ENCODE measurements around the gene ZFYVE26. TPM values are rescaled to one million over a fixed set of nuclear protein-coding genes. Genes with fewer than 3 reads are reported as not detected.

Gene ZFYVE26
- total RNA-seq, 1 experiment from 2014 or later: 13.2 TPM

DNA sequence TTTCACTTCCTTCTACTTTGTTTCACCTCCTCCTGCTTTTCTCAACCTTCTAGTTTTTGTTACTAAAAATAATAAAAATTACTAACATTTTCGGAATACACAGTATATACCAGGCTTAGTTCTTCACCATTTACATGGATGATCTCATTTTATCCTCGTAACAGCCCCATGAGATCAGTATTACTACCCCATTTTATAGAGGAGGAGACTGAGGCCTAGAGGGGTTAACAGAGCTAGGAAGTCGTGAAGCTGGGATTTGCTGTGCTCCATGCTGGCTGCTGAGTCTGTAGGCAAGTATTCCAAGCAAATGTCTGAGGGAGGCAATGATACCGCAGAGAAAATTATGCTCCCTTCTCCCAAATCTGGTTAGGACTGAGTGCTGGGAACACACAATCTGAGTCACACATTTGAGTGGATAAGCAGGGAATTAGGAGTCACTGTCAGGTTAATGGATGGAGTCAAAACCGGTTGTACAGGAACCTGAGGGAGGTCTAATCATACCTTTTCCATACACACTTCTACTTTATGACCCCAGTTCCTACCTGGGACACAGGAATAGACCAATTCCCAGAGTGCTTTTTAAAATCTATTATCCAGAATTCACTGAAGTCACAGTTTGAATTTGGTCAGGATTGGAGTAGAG lies 51.1 kb downstream of the ZFYVE26 start:
- H3K27ac ChIP-seq (ENCODE audit: low read depth, low read length): no peak overlapping the region
- peaks cover 0 to 5% of the 10 kb centered on the region in 2 experiments; a peak in 2 of 4 replicates for H3K36me3 ChIP-seq (ENCODE audit: control insufficient read depth in 1 of 2, insufficient read depth in 2 of 2, low read length in 2 of 2)
- H3K4me2 ChIP-seq (ENCODE audit: low read length): no peak overlapping the region

GRCh38 chr14:67764496-67764895 lies 51.9 kb downstream of the ZFYVE26 start:
- Histone ChIP-seq H4K20me1 (ENCODE audit: insufficient read depth) (no peaks in the 10 kb centered on the region), H3K36me3 (ENCODE audit: control insufficient read depth in 1 of 2, insufficient read depth in 2 of 2, low read length in 2 of 2) (peaks cover 0 to 5% of the 10 kb centered on the region in 2 experiments; a peak in 2 of 4 replicates), H3K9me3 (ENCODE audit: control insufficient read depth in 1 of 2, insufficient read depth in 1 of 2, low read depth in 1 of 2, low read length in 2 of 2) (no peaks in the 10 kb centered on the region), H3K9me2 (ENCODE audit: insufficient read depth) (no peaks in the 10 kb centered on the region), H3K4me1 (ENCODE audit: control insufficient read depth in 1 of 2, insufficient read depth in 2 of 2, low read length in 2 of 2) (no peaks in the 10 kb centered on the region), H3K4me2 (ENCODE audit: low read length) (no peak overlapping the region), H3K79me2 (ENCODE audit: insufficient read depth, low read length) (no peaks in the 10 kb centered on the region), H2AFZ (ENCODE audit: low read depth, low read length, poor library complexity, severe bottlenecking) (no peak overlapping the region), H3K27ac (ENCODE audit: low read depth, low read length) (no peak overlapping the region), H3K9ac (ENCODE audit: low read length) (no peak overlapping the region), H3K27me3 (ENCODE audit: insufficient read depth, low read length) (no peaks in the 10 kb centered on the region), H3K4me3 (replicated peaks in 1 of 2; ENCODE audit: low read depth in 1 of 2, low read length in 2 of 2) (no peak overlapping the region)
- DNase-seq (ENCODE audit: low read depth, low spot score) (no peak), ATAC-seq (no peak)
- intact Hi-C loops (cut with micrococcal nuclease): no loop called here
- ChIA-PET CTCF (no interaction called here), RAD21 (ENCODE audit: low non-redundant PET in 1 of 2, low total read pairs in 2 of 2, uncharacterized antibody in 2 of 2, unreplicated experiment in 2 of 2) (no interaction called here), POLR2A (no interaction called here)
- BruUV-seq (replicated peaks): no TSS peak
- TF ChIP-seq EGR1 (IDR thresholded peaks at IDR 0.05; ENCODE audit: low read depth) (no peak), FOSL1 (IDR thresholded peaks at IDR 0.05; ENCODE audit: low read depth) (no peak), POLR2A (IDR thresholded peaks at IDR 0.05; ENCODE audit: borderline replicate concordance, extremely low read depth, insufficient read depth, insufficient read length) (no peak), YY1 (IDR thresholded peaks at IDR 0.05; ENCODE audit: extremely low read depth, insufficient replicate concordance, low read depth, low read length) (no peak), ELF1 (IDR thresholded peaks at IDR 0.05; ENCODE audit: borderline replicate concordance, low read depth) (no peak), SP1 (IDR thresholded peaks at IDR 0.05; ENCODE audit: low read depth) (no peak), ZBTB33 (IDR thresholded peaks at IDR 0.05; ENCODE audit: extremely low read depth, insufficient replicate concordance, low read length) (no peak), CEBPB (IDR thresholded peaks at IDR 0.05; ENCODE audit: low read depth) (no peak), TCF7L2 (IDR thresholded peaks at IDR 0.05; ENCODE audit: borderline replicate concordance, extremely low read depth, insufficient read depth, insufficient read length) (no peak), EZH2phosphoT487 (IDR thresholded peaks at IDR 0.05; ENCODE audit: borderline replicate concordance) (no peak)
- TF ChIP-seq, protein P1, sequence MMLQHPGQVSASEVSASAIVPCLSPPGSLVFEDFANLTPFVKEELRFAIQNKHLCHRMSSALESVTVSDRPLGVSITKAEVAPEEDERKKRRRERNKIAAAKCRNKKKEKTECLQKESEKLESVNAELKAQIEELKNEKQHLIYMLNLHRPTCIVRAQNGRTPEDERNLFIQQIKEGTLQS (IDR thresholded peaks at IDR 0.05): no peak

More for the DNA sequence above, 51.1 kb downstream of the ZFYVE26 start:
- RAD21 ChIA-PET (ENCODE audit: low non-redundant PET in 1 of 2, low total read pairs in 2 of 2, uncharacterized antibody in 2 of 2, unreplicated experiment in 2 of 2): no interaction called here
- Histone ChIP-seq H3K4me1 (ENCODE audit: control insufficient read depth in 1 of 2, insufficient read depth in 2 of 2, low read length in 2 of 2) (no peaks in the 10 kb centered on the region), H3K9me2 (ENCODE audit: insufficient read depth) (no peaks in the 10 kb centered on the region), H4K20me1 (ENCODE audit: insufficient read depth) (no peaks in the 10 kb centered on the region), H3K9me3 (ENCODE audit: control insufficient read depth in 1 of 2, insufficient read depth in 1 of 2, low read depth in 1 of 2, low read length in 2 of 2) (no peaks in the 10 kb centered on the region), H2AFZ (ENCODE audit: low read depth, low read length, poor library complexity, severe bottlenecking) (no peak overlapping the region), H3K9ac (ENCODE audit: low read length) (no peak overlapping the region), H3K4me3 (replicated peaks in 1 of 2; ENCODE audit: low read depth in 1 of 2, low read length in 2 of 2) (no peak overlapping the region), H3K79me2 (ENCODE audit: insufficient read depth, low read length) (no peaks in the 10 kb centered on the region), H3K27me3 (ENCODE audit: insufficient read depth, low read length) (no peaks in the 10 kb centered on the region)
- TF ChIP-seq, protein P2, sequence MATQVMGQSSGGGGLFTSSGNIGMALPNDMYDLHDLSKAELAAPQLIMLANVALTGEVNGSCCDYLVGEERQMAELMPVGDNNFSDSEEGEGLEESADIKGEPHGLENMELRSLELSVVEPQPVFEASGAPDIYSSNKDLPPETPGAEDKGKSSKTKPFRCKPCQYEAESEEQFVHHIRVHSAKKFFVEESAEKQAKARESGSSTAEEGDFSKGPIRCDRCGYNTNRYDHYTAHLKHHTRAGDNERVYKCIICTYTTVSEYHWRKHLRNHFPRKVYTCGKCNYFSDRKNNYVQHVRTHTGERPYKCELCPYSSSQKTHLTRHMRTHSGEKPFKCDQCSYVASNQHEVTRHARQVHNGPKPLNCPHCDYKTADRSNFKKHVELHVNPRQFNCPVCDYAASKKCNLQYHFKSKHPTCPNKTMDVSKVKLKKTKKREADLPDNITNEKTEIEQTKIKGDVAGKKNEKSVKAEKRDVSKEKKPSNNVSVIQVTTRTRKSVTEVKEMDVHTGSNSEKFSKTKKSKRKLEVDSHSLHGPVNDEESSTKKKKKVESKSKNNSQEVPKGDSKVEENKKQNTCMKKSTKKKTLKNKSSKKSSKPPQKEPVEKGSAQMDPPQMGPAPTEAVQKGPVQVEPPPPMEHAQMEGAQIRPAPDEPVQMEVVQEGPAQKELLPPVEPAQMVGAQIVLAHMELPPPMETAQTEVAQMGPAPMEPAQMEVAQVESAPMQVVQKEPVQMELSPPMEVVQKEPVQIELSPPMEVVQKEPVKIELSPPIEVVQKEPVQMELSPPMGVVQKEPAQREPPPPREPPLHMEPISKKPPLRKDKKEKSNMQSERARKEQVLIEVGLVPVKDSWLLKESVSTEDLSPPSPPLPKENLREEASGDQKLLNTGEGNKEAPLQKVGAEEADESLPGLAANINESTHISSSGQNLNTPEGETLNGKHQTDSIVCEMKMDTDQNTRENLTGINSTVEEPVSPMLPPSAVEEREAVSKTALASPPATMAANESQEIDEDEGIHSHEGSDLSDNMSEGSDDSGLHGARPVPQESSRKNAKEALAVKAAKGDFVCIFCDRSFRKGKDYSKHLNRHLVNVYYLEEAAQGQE (IDR thresholded peaks at IDR 0.05; ENCODE audit: low read depth): no peak
- intact Hi-C loops (cut with micrococcal nuclease): no loop called here
- BruUV-seq (replicated peaks): no TSS peak
- DNase-seq (ENCODE audit: low read depth, low spot score): no peak
- CTCF ChIA-PET: no interaction called here
- no peak for ATAC-seq
- POLR2A ChIA-PET: interaction anchor here (1.2 kb wide), 1 partner anchor 61 kb away, joined by 3 read pairs; no protein-coding TSS in a partner anchor
